Stimulated activated CD4-positive, alpha-beta T cell treated with anti-CD3 and anti-CD28 coated beads, Interleukin-15, amount 100 ng/mL, for 48 hours (primary cell): Measurements from ENCODE around the gene APOOL.

ENCODE experiments used
- DNase-seq, 2 donors: peaks; one replicate each; pipeline ENCODE4 v3.0.0-alpha.2; 2020; ENCODE audit warnings: low read depth in 2 of 2

APOOL gene

DNA sequence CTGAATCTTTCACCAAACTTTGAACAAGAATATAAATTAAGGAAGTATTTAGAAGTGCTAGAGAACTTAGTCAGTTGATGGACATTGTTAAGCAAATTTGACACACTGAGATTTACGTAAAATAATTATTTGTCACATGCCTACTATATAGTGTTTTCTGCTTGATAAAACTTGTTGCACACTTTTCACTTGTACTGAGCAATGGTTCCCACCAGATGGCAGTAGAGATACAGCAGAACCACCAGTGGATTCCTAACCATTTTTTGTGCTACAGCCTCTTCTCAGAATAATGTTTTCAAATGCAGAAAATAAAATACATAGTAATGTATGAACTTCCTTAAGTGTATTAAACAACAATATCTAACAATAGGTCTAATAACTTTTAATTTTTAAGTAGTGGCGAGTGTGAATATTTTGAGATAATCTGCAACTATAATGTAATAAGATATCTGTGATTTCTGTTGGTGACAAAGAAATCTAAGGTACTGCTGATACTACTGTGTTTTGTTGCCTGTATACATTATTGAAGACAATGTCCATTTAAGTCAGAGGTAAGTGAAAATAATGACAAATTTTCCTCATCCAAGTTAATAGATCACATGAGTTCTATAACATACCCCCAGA lies 81.2 kb downstream of the APOOL start:
- DNase-seq, result no peak

DNA sequence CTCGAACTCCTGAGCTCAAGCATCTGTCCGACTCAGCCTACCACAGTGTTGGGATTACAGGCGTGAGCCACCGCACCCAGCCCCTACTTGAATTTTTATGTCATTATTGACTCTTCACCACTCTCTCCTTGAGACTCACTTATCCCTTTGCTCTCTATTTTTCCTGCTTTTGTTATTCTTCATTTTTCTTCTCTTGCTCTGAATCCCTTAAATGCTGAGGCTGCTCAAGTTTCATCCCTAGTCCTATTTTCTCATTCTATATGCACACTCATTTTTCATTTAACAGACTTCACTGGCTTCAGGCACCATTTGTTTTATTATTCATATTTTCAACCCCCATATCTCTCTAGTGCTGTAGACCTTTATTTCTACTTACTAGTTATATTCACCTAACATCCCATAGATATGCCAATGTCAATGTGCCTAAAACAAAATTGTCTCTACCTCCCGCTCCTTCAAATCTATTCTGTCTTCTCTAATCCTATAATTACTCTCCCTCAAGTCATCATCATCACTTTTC lies 85.7 kb downstream of the APOOL start:
- no peak for DNase-seq

DNA sequence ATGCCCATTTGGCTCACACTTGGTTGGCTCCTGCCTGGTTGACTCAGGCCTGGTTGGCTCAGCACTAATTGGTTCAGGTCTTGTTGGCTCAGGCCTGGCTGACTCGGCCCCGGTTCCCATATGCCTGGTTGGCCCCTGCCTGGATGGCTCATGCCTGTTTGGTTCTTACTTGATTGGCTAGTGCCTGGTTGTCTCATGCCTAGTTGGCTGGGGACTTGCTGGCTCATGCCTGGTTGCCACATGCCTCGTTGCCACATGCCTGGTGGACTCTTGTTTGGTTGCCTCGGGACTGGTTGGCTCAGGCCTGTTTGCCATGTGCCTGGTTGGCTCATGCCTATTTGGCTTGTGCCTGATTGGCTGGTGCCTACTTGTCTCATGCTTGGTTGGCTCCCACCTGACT lies 103.7 kb downstream of the APOOL start:
- DNase-seq, result no peak

DNA sequence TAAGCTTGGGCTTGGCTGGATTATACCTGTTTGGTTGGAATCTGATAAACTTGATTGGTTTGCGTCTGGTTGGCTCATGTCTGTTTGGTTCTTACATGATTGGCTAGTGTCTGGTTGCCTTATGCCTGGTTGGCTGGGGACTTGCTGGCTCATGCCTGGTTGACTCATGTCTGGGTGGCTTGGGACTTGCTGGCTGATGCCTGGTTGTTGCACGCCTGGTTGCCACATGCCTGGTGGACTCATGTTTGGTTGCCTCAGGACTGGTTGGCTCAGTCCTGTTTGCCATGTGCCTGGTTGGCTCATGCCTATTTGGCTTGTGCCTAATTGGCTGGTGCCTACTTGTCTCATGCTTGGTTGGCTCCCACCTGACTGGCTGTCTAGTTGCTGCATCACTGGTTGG lies 104.5 kb downstream of the APOOL start:
- DNase-seq, result no peak

DNA sequence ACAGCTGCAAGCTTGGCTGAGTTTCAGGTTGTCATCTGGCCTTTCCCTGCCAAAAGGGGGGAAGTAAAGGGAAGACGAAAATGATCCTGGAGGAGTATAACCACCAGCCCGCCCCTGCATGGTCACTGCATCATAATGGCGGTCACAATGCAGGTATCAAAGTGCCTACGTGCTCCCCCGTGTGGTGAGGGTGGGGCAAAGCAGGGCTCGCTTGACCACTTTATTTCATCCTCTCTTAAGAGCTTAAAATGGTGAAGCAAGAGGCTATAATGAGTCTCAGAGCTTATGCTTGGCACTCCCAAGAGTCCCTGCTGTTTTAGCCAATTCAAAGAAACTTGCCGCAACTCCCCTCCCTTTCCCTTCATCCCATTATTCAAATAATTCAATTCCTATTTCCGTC lies 105.6 kb downstream of the APOOL start:
- DNase-seq, result no peak

DNA sequence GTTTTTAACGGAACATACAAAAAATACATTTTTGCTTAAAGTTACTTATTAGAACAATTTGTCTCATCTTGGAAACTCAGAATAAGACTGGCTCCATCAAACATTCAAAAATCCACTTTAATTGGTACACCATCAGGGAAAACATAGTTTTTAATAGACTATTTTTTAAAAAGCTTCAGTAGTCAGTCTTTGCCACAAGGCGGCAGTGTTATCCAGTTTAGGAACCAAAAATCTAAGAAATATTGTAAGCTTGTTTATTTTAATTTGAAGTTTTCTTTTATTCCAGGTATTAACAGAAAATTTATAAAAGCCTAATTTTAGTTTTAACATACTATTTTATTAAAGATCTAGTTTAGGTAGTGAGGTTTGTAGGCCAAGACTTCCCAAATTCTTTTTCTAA lies 107.7 kb downstream of the APOOL start:
- DNase-seq, result no peak

DNA sequence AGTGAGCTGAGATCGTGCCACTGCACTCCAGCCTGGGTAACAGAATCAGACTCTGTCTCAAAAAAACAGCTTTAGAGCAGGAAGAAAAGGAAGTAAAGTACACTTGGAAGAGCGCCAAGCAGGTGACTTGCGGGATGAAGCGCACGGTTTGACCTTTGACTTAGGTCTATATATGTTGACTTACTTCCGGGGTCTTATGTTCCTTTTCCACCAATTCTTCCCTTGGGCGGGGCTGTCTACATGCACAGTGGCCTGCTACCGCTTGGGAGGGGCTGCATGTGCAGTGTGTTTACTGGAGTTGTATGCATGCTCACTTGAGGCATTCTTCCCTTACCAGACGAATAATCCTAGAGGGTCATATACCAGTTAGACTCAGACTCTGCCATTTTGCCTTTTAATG lies 108.6 kb downstream of the APOOL start:
- DNase-seq, result no peak

DNA sequence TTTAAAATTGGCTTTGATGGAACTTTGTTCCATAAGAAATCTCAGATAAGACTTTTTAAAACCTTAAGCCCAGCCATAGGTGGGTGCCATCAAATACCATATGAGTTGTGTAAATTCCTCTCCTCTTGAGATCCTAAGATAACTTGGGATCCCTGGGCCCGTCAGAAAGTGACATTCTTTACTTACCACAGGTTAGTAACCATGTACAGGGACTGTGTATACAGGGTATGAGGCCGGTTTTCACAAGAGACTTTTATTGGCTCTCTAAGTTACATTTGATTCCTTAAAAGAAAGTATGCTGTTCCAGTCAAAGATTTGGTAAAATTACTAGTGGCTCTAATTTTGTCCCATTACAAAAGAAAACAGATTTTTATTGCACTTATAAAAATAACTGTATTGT lies 110.1 kb downstream of the APOOL start:
- DNase-seq, result no peak

DNA sequence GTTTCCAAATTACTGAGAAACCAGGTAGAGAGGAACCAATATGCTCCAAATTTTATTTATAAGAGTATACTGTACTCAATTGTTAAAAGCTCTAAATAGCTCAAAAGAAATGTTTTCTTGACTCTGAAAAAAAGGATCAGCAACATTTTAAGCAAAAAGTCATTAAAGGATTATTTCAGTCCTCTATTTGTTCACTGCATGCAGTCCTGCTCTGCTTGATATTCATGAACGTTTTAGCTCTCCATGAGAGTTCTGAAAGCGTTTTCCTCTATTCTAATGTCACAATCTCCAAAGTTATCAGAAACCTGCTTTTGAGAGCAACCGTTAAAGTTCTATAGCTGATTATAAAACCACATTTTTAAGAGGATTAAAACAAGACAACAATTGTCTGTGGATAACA lies 110.5 kb downstream of the APOOL start:
- no peak for DNase-seq

DNA sequence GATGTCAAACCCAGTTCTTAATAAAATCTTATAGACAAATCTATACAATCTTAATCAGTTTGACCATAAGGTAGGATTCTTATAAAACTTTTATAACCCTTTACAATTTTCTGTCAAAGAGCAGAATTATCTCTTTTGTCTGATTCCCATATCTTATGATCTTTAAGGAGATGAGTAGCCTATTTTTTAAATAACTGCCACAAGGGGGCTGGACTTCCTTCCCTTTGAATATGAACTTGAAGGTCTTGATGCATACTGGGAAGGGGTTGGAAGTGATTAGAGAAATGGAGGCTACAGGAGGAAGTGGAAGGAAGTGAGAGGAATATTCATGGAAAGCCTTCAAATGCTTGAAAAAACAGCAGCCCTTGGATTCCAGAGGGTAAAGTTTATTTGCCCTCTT lies 111.1 kb downstream of the APOOL start:
- DNase-seq, result no peak

DNA sequence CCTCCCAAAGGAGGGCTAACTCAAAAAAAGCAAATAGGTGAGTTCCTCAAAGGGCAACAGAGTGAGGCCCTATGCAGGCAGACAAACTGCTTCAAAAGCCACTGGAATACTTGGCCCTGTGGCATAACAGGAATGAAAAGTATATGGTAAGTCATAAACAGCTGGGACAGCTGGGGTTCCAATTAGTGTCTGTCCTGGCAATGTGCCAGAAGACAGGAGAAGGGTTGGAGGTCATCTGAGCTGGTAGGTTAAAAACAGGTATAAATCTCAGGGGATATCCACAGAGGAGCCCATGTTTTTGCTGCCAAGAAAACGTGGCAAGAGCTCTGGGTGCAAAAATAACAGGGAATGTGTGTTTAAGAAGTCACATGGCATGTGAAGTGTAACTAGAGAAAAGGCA lies 111.6 kb downstream of the APOOL start:
- no peak for DNase-seq

DNA sequence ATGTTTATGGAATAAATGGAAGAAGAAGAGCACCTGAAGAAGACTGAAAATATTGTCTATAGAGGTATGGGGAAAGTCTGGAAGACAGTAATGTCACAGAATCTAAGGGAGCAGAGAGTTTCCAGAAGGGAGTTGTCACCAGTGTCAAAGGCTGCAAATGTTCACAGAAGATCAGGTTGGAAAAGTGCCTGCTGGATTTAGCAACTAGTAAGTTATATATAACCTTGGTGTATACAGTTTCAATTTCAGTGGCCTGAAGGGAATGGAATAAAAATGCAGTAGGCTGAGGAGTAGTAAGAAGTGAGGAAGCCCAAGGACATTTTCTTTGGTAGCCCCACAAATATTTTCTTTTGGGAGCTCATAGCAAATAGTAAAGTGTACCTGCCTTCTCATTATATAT lies 132.7 kb downstream of the APOOL start:
- DNase-seq, result no peak

DNA sequence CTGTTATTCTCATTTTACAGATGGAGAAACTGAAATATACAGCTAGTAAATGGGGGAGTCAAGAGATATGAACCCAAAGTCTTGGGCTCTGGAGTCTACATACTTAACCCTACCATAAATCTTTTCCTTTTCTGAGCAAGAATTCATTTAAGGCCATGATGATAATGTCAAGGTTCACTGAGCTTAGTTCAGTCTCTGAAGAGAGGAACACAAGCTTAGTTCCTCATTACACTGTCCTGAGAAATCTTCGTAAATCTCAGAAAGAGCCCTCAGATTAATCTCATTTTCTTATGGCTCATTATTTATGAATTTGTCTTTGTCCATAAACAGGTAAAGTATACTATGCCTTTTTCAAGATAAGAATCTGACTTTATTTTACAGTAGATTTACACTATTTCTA lies 135.7 kb downstream of the APOOL start:
- no peak for DNase-seq

DNA sequence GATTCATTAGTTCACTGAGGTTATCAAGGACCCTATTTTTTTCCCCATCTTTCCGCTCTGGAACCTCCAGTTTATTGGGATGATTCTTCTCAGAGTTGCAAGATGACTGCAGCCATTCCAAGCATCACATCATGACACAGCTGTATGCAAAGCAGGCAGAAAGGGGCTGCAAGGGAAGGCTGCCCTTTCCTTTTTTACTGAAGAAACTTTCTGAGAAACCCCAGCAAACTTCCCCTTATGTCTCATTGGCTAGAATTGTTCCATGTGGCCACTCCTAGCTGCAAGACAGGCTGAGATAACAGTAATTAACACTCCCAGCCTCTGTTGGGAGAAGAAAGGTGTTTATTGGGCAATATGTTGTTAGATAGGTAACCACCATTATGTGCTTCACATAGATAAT lies 137.3 kb downstream of the APOOL start:
- DNase-seq, result no peak
